Kidney (tissue), 14 donors: ENCODE measurements around the gene VTCN1. TPM values are rescaled to one million over a fixed set of nuclear protein-coding genes. Genes with fewer than 3 reads are reported as not detected.

ENCODE experiments used
- DNase-seq, 5 donors: peaks; one replicate each; pipeline ENCODE4 v3.0.0-alpha.2; 2013 to 2020
- FAIRE-seq: peaks from 2 replicates; lab custom pipeline; 2012; peaks lifted over from hg19 to GRCh38; lab: Jason Lieb, UNC
- H3K27ac ChIP-seq, 2 donors: one replicate each; pipeline ENCODE4 v1.7.0; 2013; ENCODE audit warnings: low read depth in 2 of 2, low read length in 2 of 2, inconsistent platforms in 1 of 2
- H3K27me3 ChIP-seq: one replicate; pipeline ENCODE4 v1.7.1; 2013; ENCODE audit warnings: low read length, inconsistent platforms; ENCODE audit not compliant: control insufficient read depth, insufficient read depth
- H3K36me3 ChIP-seq, 3 donors: one replicate each; pipeline versions ENCODE4 v1.7.0 to v1.7.1; 2013; ENCODE audit warnings: low read length in 3 of 3, control low read depth in 1 of 3, inconsistent platforms in 1 of 3; ENCODE audit not compliant: insufficient read depth in 3 of 3, control insufficient read depth in 2 of 3
- H3K4me1 ChIP-seq, 3 donors: one replicate each; pipeline versions ENCODE4 v1.7.0 to v1.7.1; 2013; ENCODE audit warnings: low read length in 3 of 3, inconsistent platforms in 1 of 3, low read depth in 1 of 3; ENCODE audit not compliant: control insufficient read depth in 2 of 3, insufficient read depth in 2 of 3
- H3K4me3 ChIP-seq, 3 donors: one replicate each; pipeline versions ENCODE4 v1.7.0 to v1.8.1; 2013; ENCODE audit warnings: low read length in 3 of 3, control low read depth in 1 of 3, inconsistent platforms in 1 of 3
- H3K9ac ChIP-seq, 3 donors: one replicate each; pipeline versions ENCODE4 v1.7.0 to v1.7.1; 2013; ENCODE audit warnings: low read length in 3 of 3, control low read depth in 1 of 3, inconsistent platforms in 1 of 3
- H3K9me3 ChIP-seq, 3 donors: one replicate each; pipeline versions ENCODE4 v1.7.0 to v1.7.1; 2013; ENCODE audit warnings: low read length in 3 of 3, control low read depth in 1 of 3, inconsistent platforms in 1 of 3; ENCODE audit not compliant: control insufficient read depth in 2 of 3, insufficient read depth in 1 of 3
- CTCF ChIP-seq: IDR thresholded peaks from 3 replicates; pipeline ENCODE4 v1.5.1; 2012; ENCODE audit warnings: mild to moderate bottlenecking, moderate library complexity, borderline replicate concordance; ENCODE audit not compliant: insufficient read depth; ENCODE audit errors: extremely low read depth
- intact Hi-C: fragments of 100-400 bp; cut with DNase I; formaldehyde crosslinking; loops from one replicate; pipeline ENCODE4 v1.11.1; 2022
- polyA plus RNA-seq: library from polyadenylated mRNA; stranded (reverse); fragments of 350-450 nt; fragmentation: Illumina TruSeq; extraction: RNeasy Lipid Tissue Mini Kit (QIAGEN cat#74804); gene quantifications from one replicate; pipeline ENCODE4 v1.2.3, GENCODE V29; 2014; ENCODE audit warnings: low read depth, low replicate concordance; ENCODE audit not compliant: insufficient read depth
- total RNA-seq: library from RNA; stranded (reverse); fragmentation: NEBNext Ultra II Directional; extraction: Animal tissue kit (Norgen Biotek cat#: 25700); gene quantifications from one replicate; pipeline ENCODE4 v1.2.1, GENCODE V29; 2021
- donor health status: control.
- donor health status: control.
- donor health status: control.
- donor health status: control.
- donor health status: control.
- donor health status: DM: yes; HTN: yes; CAD: no.
- donor health status: Normal renal cell carcinoma (clear cell type).

The VTCN1 gene
- total and polyA plus RNA-seq, 2 donors from 2014 or later, result 26.5 to 32.6 TPM

GRCh38 chr1:117225931-117226330 is 15.2 kb upstream of the VTCN1 start:
- FAIRE-seq, result no peak
- no peaks in the 10 kb centered on the region for H3K27me3 ChIP-seq
- no peak overlapping the region for H3K27ac ChIP-seq
- no peaks in the 10 kb centered on the region for H3K9me3 ChIP-seq
- intact Hi-C loops, result no loop called here
- H3K9ac ChIP-seq, result no peak overlapping the region
- no peaks in the 10 kb centered on the region for H3K36me3 ChIP-seq
- H3K4me3 ChIP-seq, result no peak overlapping the region
- no peak for DNase-seq
- no peak for TF ChIP-seq CTCF
- no peaks in the 10 kb centered on the region for H3K4me1 ChIP-seq

DNA sequence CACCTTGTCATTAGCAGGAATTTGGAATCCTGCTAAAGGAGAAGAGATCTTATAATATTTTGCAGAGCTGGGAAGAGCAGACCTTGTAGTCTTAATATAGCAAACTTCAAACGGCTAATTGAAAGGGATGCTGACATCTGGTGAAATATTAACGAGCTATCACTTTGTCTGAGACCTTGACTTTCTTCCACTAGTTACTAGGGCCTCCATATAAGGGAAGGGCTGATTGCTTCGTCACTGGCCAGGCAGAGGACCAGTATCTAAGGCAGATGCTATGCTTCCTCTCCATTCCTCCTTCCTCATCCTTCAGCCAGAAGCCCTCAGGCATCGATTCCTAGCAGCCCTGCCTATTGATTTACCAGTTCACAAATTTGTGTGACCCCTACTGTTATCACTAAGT is 6.0 kb upstream of the VTCN1 start:
- intact Hi-C loops, result no loop called here
- no peak overlapping the region for H3K9ac ChIP-seq
- H3K4me1 ChIP-seq, result peaks cover 0 to 2% (median 0%) of the 10 kb centered on the region in 3 donors
- H3K9me3 ChIP-seq, result no peaks in the 10 kb centered on the region
- DNase-seq, result no peak
- FAIRE-seq, result no peak
- H3K27ac ChIP-seq, result no peak overlapping the region
- no peak overlapping the region for H3K4me3 ChIP-seq
- H3K36me3 ChIP-seq, result no peaks in the 10 kb centered on the region
- no peaks in the 10 kb centered on the region for H3K27me3 ChIP-seq
- TF ChIP-seq CTCF, result no peak

GRCh38 chr1:117215733-117216462 is 5.2 kb upstream of the VTCN1 start:
- H3K4me1 ChIP-seq, result peaks cover 0 to 2% (median 0%) of the 10 kb centered on the region in 3 donors
- no peaks in the 10 kb centered on the region for H3K36me3 ChIP-seq
- FAIRE-seq (no peak), DNase-seq (peak in 1 of 5 donors; percentile 66)
- H3K27ac ChIP-seq, result no peak overlapping the region
- intact Hi-C loops, result no loop called here
- H3K27me3 ChIP-seq, result no peaks in the 10 kb centered on the region
- no peak overlapping the region for H3K9ac ChIP-seq
- H3K4me3 ChIP-seq, result no peak overlapping the region
- no peaks in the 10 kb centered on the region for H3K9me3 ChIP-seq
- TF ChIP-seq CTCF, result no peak
